Mesothelial cell of epicardium (in vitro differentiated cells): ENCODE data around the gene CDC34. TPM values are rescaled to one million over a fixed set of nuclear protein-coding genes. Genes with fewer than 3 reads are reported as not detected.

Source experiments
- DNase-seq, 2 experiments: peaks; one replicate each; pipeline ENCODE4 v3.0.0; 2021; ENCODE audit warnings: low spot score in 2 of 2; ENCODE audit not compliant: unreplicated experiment in 2 of 2
- H3K27ac Mint-ChIP-seq: 2 replicates; pipeline ENCODE4 v1.8.0; 2021; ENCODE audit warnings: mixed read lengths
- H3K27me3 Mint-ChIP-seq: 2 replicates; pipeline ENCODE4 v1.8.0; 2021; ENCODE audit warnings: low read depth, mixed read lengths
- H3K36me3 Mint-ChIP-seq: 2 replicates; pipeline ENCODE4 v1.8.0; 2021; ENCODE audit warnings: mixed read lengths
- H3K4me1 Mint-ChIP-seq: 2 replicates; pipeline ENCODE4 v1.8.0; 2021; ENCODE audit warnings: mixed read lengths
- H3K4me3 Mint-ChIP-seq: 2 replicates; pipeline ENCODE4 v1.8.0; 2021; ENCODE audit warnings: mild to moderate bottlenecking, moderate library complexity, mixed read lengths
- H3K9me3 Mint-ChIP-seq: 2 replicates; pipeline ENCODE4 v1.8.0; 2021; ENCODE audit warnings: mixed read lengths
- total RNA-seq: library from RNA; stranded (reverse); gene quantifications from 3 replicates; pipeline ENCODE4 v1.2.1, GENCODE V29; 2021
- TF ChIP-seq, protein P1 (sequence below): fragments of 200-600 bp; sonication (generic); IDR thresholded peaks from one replicate; pipeline ENCODE4 v1.5.0; 2021; ENCODE audit warnings: antibody characterized with exemption; ENCODE audit not compliant: unreplicated experiment

CDC34 gene
- total RNA-seq, 1 donor from 2014 or later: 106 TPM

DNA sequence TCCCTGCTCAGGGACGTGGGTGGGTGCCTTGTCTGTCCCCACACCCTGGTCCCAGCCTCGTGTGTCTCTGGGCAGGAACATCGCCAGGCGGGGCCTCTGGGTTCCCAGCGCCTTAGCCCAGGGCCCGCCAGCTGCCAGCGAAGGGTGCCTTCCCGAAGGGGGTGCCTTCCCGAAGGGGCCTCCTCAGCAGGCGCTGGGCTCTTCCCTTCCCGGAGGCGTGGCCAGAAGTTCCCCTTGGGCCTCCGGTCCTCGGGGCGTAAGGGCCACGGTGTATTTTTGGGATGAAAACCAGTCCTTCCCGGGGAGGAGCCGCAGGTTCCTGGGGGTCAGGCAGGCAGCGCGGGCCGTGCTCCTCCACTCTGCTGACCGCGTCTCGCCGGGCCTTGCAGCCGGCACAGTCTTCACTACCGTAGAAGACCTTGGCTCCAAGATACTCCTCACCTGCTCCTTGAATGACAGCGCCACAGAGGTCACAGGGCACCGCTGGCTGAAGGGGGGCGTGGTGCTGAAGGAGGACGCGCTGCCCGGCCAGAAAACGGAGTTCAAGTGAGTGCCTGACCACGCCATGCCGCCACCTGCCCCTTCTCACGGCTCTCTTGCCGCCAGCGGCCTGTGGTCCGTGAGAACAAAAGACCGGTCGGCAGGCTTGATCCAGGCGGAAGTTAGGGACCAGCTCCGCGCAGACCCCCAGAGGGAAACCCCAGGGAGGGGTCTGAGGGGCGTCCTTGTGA, 47.7 kb downstream of the CDC34 start:
- peaks cover 17% of the 10 kb centered on the region for H3K4me1 Mint-ChIP-seq
- H3K4me3 Mint-ChIP-seq: no peak overlapping the region
- H3K27me3 Mint-ChIP-seq: no peaks in the 10 kb centered on the region
- no peak overlapping the region for H3K27ac Mint-ChIP-seq
- no peaks in the 10 kb centered on the region for H3K36me3 Mint-ChIP-seq
- TF ChIP-seq, protein P1, sequence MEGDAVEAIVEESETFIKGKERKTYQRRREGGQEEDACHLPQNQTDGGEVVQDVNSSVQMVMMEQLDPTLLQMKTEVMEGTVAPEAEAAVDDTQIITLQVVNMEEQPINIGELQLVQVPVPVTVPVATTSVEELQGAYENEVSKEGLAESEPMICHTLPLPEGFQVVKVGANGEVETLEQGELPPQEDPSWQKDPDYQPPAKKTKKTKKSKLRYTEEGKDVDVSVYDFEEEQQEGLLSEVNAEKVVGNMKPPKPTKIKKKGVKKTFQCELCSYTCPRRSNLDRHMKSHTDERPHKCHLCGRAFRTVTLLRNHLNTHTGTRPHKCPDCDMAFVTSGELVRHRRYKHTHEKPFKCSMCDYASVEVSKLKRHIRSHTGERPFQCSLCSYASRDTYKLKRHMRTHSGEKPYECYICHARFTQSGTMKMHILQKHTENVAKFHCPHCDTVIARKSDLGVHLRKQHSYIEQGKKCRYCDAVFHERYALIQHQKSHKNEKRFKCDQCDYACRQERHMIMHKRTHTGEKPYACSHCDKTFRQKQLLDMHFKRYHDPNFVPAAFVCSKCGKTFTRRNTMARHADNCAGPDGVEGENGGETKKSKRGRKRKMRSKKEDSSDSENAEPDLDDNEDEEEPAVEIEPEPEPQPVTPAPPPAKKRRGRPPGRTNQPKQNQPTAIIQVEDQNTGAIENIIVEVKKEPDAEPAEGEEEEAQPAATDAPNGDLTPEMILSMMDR: no peak
- no peaks in the 10 kb centered on the region for H3K9me3 Mint-ChIP-seq
- DNase-seq: no peak

DNA sequence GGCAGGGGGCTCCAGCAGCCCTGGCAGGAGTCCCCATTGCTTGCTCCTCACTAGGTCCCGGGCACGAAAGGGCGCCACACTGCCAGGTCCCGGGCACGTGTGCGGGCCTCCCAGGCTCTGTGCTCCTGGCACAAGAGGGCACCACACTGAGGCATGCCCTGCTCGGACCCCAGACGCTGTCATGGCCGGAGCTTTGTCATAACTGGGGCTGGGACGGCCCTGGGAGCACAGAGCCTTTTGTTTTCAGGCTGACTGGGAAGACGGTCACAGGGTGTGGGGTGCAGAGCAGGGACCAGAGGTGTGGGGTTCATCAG, 48.2 kb downstream of the CDC34 start:
- no peak for DNase-seq
- H3K4me3 Mint-ChIP-seq: no peak overlapping the region
- H3K4me1 Mint-ChIP-seq: peaks cover 13% of the 10 kb centered on the region
- peaks cover 2% of the 10 kb centered on the region for H3K27me3 Mint-ChIP-seq
- no peak overlapping the region for H3K27ac Mint-ChIP-seq
- H3K9me3 Mint-ChIP-seq: no peaks in the 10 kb centered on the region
- TF ChIP-seq, protein P1: no peak
- no peaks in the 10 kb centered on the region for H3K36me3 Mint-ChIP-seq

DNA sequence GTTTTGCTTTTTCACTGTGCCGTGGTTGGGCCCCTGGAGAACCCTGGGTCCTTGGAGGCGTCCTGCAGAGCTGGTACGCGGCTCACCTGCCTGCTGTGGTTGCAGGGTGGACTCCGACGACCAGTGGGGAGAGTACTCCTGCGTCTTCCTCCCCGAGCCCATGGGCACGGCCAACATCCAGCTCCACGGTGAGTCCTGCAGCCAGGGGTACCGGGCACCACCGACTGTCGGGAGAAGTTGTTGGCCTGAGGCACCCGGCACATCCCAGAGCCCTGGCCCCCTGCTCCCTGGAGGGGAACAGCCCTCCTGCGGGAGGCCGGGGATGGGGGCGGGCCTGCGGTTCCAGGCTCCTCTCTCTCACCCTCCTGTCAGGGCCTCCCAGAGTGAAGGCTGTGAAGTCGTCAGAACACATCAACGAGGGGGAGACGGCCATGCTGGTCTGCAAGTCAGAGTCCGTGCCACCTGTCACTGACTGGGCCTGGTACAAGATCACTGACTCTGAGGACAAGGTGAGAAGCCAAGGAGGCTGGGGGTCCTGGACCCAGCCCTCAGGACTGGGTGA, 48.8 kb downstream of the CDC34 start:
- TF ChIP-seq, protein P1: no peak
- Mint-ChIP-seq H3K9me3 (no peaks in the 10 kb centered on the region), H3K4me1 (peaks cover 8% of the 10 kb centered on the region), H3K27ac (no peak overlapping the region), H3K36me3 (no peaks in the 10 kb centered on the region), H3K27me3 (peaks cover 2% of the 10 kb centered on the region), H3K4me3 (no peak overlapping the region)
- DNase-seq: no peak

DNA sequence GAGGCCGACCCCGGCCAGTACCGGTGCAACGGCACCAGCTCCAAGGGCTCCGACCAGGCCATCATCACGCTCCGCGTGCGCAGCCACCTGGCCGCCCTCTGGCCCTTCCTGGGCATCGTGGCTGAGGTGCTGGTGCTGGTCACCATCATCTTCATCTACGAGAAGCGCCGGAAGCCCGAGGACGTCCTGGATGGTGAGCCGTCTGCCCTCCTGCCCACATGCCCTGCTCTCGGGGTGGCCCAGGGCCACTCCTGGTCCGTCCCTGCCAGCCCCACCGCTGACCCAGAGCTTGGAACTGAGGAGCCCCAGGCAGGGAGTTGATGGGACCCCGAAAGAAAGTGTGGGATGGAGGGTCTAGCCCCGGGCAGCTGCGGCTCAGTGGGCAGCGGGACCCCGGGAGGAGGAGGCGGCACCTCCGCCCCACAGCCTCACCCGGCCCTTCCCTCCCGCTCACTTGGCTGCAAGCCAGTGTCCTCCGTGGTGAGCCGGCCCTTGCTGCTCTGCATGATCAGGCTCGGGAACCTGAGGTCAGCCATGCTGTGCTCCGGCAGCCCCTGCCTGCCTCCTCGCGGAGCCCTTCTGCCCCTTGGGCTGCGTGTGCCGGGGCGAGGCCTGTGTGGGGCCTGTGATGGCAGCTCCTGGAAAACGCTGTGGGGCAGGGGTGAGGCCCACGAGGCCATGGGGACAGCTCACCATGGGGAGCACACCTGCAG, 50.0 kb downstream of the CDC34 start:
- Mint-ChIP-seq H3K4me3 (no peak overlapping the region), H3K27ac (no peak overlapping the region), H3K9me3 (no peaks in the 10 kb centered on the region), H3K27me3 (peaks cover 10% of the 10 kb centered on the region), H3K4me1 (peaks cover 3% of the 10 kb centered on the region), H3K36me3 (no peaks in the 10 kb centered on the region)
- DNase-seq: no peak
- TF ChIP-seq, protein P1: no peak

DNA sequence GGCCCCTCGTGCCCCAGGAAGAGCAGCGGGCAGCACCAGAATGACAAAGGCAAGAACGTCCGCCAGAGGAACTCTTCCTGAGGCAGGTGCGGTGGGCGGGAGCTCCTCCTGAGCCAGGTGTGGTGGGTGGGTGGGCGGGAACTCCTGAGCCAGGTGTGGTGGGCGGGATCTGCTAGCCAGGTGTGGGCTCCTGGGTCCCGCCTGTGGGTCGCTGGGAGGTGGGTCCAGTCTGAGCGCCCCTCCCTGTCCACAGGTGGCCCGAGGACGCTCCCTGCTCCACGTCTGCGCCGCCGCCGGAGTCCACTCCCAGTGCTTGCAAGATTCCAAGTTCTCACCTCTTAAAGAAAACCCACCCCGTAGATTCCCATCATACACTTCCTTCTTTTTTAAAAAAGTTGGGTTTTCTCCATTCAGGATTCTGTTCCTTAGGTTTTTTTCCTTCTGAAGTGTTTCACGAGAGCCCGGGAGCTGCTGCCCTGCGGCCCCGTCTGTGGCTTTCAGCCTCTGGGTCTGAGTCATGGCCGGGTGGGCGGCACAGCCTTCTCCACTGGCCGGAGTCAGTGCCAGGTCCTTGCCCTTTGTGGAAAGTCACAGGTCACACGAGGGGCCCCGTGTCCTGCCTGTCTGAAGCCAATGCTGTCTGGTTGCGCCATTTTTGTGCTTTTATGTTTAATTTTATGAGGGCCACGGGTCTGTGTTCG, 51.1 kb downstream of the CDC34 start:
- DNase-seq: no peak
- no peak overlapping the region for H3K4me3 Mint-ChIP-seq

More for the DNA sequence above, 51.1 kb downstream of the CDC34 start:
- H3K27me3 Mint-ChIP-seq: peaks cover 14% of the 10 kb centered on the region
- H3K27ac Mint-ChIP-seq: no peak overlapping the region
- H3K36me3 Mint-ChIP-seq: no peaks in the 10 kb centered on the region
- TF ChIP-seq, protein P1: no peak
- H3K4me1 Mint-ChIP-seq: no peaks in the 10 kb centered on the region
- H3K9me3 Mint-ChIP-seq: no peaks in the 10 kb centered on the region
